Measurements from ENCODE around the gene C6orf136. TPM values are rescaled to one million over a fixed set of nuclear protein-coding genes. Genes with fewer than 3 reads are reported as not detected.

Gene C6orf136
- total and polyA plus RNA-seq, 4 donors = 2.0 to 12.0 (median 9.8) TPM

GRCh38 chr6:30618270-30618797, 28.6 kb upstream of the C6orf136 start:
- 4% methylated on average over 8 of the region's 8 CpGs for WGBS
- Histone ChIP-seq H3K4me3 (ENCODE audit: low read depth in 1 of 3, low read length in 3 of 3) (peak overlapping the region; percentile 68 to 96 (median 87)), H3K36me3 (ENCODE audit: control insufficient read depth in 4 of 4, insufficient read depth in 3 of 4, low read depth in 1 of 4, low read length in 3 of 4) (peaks cover 6 to 27% (median 24%) of the 10 kb centered on the region in 4 donors), H3K4me1 (ENCODE audit: control insufficient read depth in 4 of 4, insufficient read depth in 4 of 4, low read length in 3 of 4) (peaks cover 2 to 19% (median 12%) of the 10 kb centered on the region in 4 donors), H3K27me3 (ENCODE audit: control insufficient read depth in 4 of 4, insufficient read depth in 4 of 4, low read length in 3 of 4) (no peaks in the 10 kb centered on the region), H3K9ac (ENCODE audit: low read depth in 1 of 2, low read length in 2 of 2) (peak overlapping the region; percentile 92 to 99), H3K27ac (ENCODE audit: low read depth in 1 of 2, low read length in 2 of 2) (peak overlapping the region; percentile 87 to 95), H3K9me3 (ENCODE audit: control insufficient read depth in 4 of 4, low read length in 3 of 4) (no peaks in the 10 kb centered on the region)
- no peak for TF ChIP-seq HNF4G (IDR thresholded peaks at IDR 0.05)
- TF ChIP-seq YY1 (IDR thresholded peaks at IDR 0.05) = no peak
- TF ChIP-seq EGR1 (IDR thresholded peaks at IDR 0.05; ENCODE audit: low read depth in 2 of 2) = no peak
- TF ChIP-seq RAD21 (IDR thresholded peaks at IDR 0.05) = no peak
- TF ChIP-seq, protein P1, sequence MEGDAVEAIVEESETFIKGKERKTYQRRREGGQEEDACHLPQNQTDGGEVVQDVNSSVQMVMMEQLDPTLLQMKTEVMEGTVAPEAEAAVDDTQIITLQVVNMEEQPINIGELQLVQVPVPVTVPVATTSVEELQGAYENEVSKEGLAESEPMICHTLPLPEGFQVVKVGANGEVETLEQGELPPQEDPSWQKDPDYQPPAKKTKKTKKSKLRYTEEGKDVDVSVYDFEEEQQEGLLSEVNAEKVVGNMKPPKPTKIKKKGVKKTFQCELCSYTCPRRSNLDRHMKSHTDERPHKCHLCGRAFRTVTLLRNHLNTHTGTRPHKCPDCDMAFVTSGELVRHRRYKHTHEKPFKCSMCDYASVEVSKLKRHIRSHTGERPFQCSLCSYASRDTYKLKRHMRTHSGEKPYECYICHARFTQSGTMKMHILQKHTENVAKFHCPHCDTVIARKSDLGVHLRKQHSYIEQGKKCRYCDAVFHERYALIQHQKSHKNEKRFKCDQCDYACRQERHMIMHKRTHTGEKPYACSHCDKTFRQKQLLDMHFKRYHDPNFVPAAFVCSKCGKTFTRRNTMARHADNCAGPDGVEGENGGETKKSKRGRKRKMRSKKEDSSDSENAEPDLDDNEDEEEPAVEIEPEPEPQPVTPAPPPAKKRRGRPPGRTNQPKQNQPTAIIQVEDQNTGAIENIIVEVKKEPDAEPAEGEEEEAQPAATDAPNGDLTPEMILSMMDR (IDR thresholded peaks at IDR 0.05; ENCODE audit: low read depth, low read length, missing input control) = no peak
- no peak for TF ChIP-seq ATF3 (IDR thresholded peaks at IDR 0.05)
- no peak for TF ChIP-seq FOXA2 (IDR thresholded peaks at IDR 0.05)
- no peak for TF ChIP-seq FOXA1 (IDR thresholded peaks at IDR 0.05)
- no peak for TF ChIP-seq JUND (IDR thresholded peaks at IDR 0.05)
- TF ChIP-seq TAF1 (conservative IDR thresholded peaks at IDR 0.05) = no peak
- TF ChIP-seq NR2F2 (IDR thresholded peaks at IDR 0.05) = no peak
- TF ChIP-seq GABPA (IDR thresholded peaks at IDR 0.05 in 1 of 2, conservative IDR thresholded peaks at IDR 0.05 in 1 of 2) = no peak
- no peak for DNase-seq (ENCODE audit: low spot score)

DNA sequence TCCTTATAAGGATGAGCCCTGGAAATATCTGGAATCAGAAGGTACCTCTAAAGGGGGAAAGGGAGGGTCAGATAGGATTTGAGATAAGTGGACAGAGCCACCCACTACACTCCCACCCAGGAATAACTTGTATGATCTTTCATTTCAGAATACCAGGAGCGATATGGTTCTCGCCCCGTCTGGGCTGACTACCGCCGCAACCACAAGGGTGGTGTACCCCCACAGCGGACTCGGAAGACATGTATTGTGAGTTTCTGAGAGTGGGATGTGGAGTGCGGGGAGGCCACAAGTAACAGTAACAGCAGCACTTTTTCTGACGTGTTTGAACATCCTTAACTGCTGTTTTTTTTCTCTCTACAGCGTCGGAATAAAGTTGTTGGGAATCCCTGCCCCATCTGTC, 27.4 kb upstream of the C6orf136 start:
- WGBS = 98% methylated on average over 11 of the region's 11 CpGs
- no peak for DNase-seq (ENCODE audit: low spot score)

GRCh38 chr6:30625511-30625910, 21.4 kb upstream of the C6orf136 start:
- no peak for TF ChIP-seq EGR1 (IDR thresholded peaks at IDR 0.05; ENCODE audit: low read depth in 2 of 2)
- TF ChIP-seq MAX (IDR thresholded peaks at IDR 0.05) = no peak
- no peak overlapping the region for H3K27ac ChIP-seq (ENCODE audit: low read depth in 1 of 2, low read length in 2 of 2)

More for the DNA sequence above, 27.4 kb upstream of the C6orf136 start:
- H3K27me3 ChIP-seq (ENCODE audit: control insufficient read depth in 4 of 4, insufficient read depth in 4 of 4, low read length in 3 of 4) = no peaks in the 10 kb centered on the region
- peaks cover 10 to 38% (median 28%) of the 10 kb centered on the region in 4 donors for H3K36me3 ChIP-seq (ENCODE audit: control insufficient read depth in 4 of 4, insufficient read depth in 3 of 4, low read depth in 1 of 4, low read length in 3 of 4)
- no peaks in the 10 kb centered on the region for H3K9me3 ChIP-seq (ENCODE audit: control insufficient read depth in 4 of 4, low read length in 3 of 4)
- no peak overlapping the region for H3K9ac ChIP-seq (ENCODE audit: low read depth in 1 of 2, low read length in 2 of 2)
- no peak overlapping the region for H3K27ac ChIP-seq (ENCODE audit: low read depth in 1 of 2, low read length in 2 of 2)
- H3K4me1 ChIP-seq (ENCODE audit: control insufficient read depth in 4 of 4, insufficient read depth in 4 of 4, low read length in 3 of 4) = peaks cover under 1 to 10% (median 5%) of the 10 kb centered on the region in 4 donors
- TF ChIP-seq RAD21 (IDR thresholded peaks at IDR 0.05) = no peak
- TF ChIP-seq YY1 (IDR thresholded peaks at IDR 0.05) = no peak
- no peak for TF ChIP-seq MAX (IDR thresholded peaks at IDR 0.05)
- H3K4me3 ChIP-seq (ENCODE audit: low read depth in 1 of 3, low read length in 3 of 3) = no peak overlapping the region

More at GRCh38 chr6:30625511-30625910, 21.4 kb upstream of the C6orf136 start:
- Histone ChIP-seq H3K9ac (ENCODE audit: low read depth in 1 of 2, low read length in 2 of 2) (no peak overlapping the region), H3K9me3 (ENCODE audit: control insufficient read depth in 4 of 4, low read length in 3 of 4) (no peaks in the 10 kb centered on the region), H3K27me3 (ENCODE audit: control insufficient read depth in 4 of 4, insufficient read depth in 4 of 4, low read length in 3 of 4) (no peaks in the 10 kb centered on the region), H3K4me3 (ENCODE audit: low read depth in 1 of 3, low read length in 3 of 3) (no peak overlapping the region), H3K4me1 (ENCODE audit: control insufficient read depth in 4 of 4, insufficient read depth in 4 of 4, low read length in 3 of 4) (peaks cover 1 to 20% (median 12%) of the 10 kb centered on the region in 4 donors), H3K36me3 (ENCODE audit: control insufficient read depth in 4 of 4, insufficient read depth in 3 of 4, low read depth in 1 of 4, low read length in 3 of 4) (peaks cover 12 to 48% (median 31%) of the 10 kb centered on the region in 4 donors)
- DNase-seq (ENCODE audit: low spot score) = no peak
- WGBS = 98% methylated on average over 8 of the region's 8 CpGs
